ENCODE results near the gene ENDOD1. TPM values are rescaled to one million over a fixed set of nuclear protein-coding genes. Genes with fewer than 3 reads are reported as not detected.
A peak's percentile ranks its signal among the peaks of the same experiment; 100 is the strongest.

The ENDOD1 gene
- total RNA-seq, 1 experiment from 2014 or later = 11.4 TPM

GRCh38 chr11:95068549-95068948, 21.1 kb upstream of the ENDOD1 start:
- H3K9me3 Mint-ChIP-seq (ENCODE audit: unreplicated experiment) = no peaks in the 10 kb centered on the region
- POLR2A ChIA-PET = interaction anchor here (0.6 to 13.0 kb wide), 32 partner anchors 8 to 1329 kb away, joined by 3 to 242 read pairs (median 6); partner anchors contain the start of genes CCDC82, CEP57, CWC15 and ENDOD1
- intact Hi-C loops (cut with micrococcal nuclease) = loop anchor here (1.0 to 5.0 kb wide), 5 partner anchors 21 to 551 kb away; partner anchors contain the start of genes ENDOD1 and SESN3
- peak overlapping the region; percentile 95 for H3K27ac Mint-ChIP-seq (ENCODE audit: low read depth, unreplicated experiment)
- peaks cover 19% of the 10 kb centered on the region for H3K36me3 Mint-ChIP-seq (ENCODE audit: insufficient read depth, unreplicated experiment)
- CTCF ChIA-PET = interaction anchor here (0.6 to 5.9 kb wide), 14 partner anchors 16 to 690 kb away, joined by 3 to 60 read pairs (median 4); partner anchors contain the start of gene ENDOD1
- peak; percentile 96 for DNase-seq (ENCODE audit: unreplicated experiment)
- no TSS peak for BruUV-seq (replicated peaks)
- TF ChIP-seq CTCF (IDR thresholded peaks at IDR 0.05; ENCODE audit: unreplicated experiment) = no peak
- peak overlapping the region; percentile 99 for H3K4me3 Mint-ChIP-seq (ENCODE audit: unreplicated experiment)
- no peaks in the 10 kb centered on the region for H3K27me3 Mint-ChIP-seq (ENCODE audit: insufficient read depth, unreplicated experiment)
- H3K4me1 Mint-ChIP-seq (ENCODE audit: insufficient read depth, unreplicated experiment) = peaks cover 23% of the 10 kb centered on the region

- no TSS peak for BruUV-seq (replicated peaks)
- Mint-ChIP-seq H3K4me1 (ENCODE audit: insufficient read depth, unreplicated experiment) (peaks cover 38% of the 10 kb centered on the region), H3K4me3 (ENCODE audit: unreplicated experiment) (no peak overlapping the region), H3K27me3 (ENCODE audit: insufficient read depth, unreplicated experiment) (no peaks in the 10 kb centered on the region), H3K9me3 (ENCODE audit: unreplicated experiment) (no peaks in the 10 kb centered on the region), H3K27ac (ENCODE audit: low read depth, unreplicated experiment) (no peak overlapping the region), H3K36me3 (ENCODE audit: insufficient read depth, unreplicated experiment) (peaks cover 30% of the 10 kb centered on the region)
- intact Hi-C loops (cut with micrococcal nuclease) = no loop called here
- TF ChIP-seq CTCF (IDR thresholded peaks at IDR 0.05; ENCODE audit: unreplicated experiment) = no peak
- ChIA-PET POLR2A (interaction anchor here (1.8 to 13.0 kb wide), 9 partner anchors 14 to 720 kb away, joined by 6 to 242 read pairs (median 41); partner anchors contain the start of genes CEP57, ENDOD1 and FAM76B), CTCF (interaction anchor here (0.6 to 5.9 kb wide), 19 partner anchors 10 to 719 kb away, joined by 3 to 60 read pairs (median 5); partner anchors contain the start of genes CEP57, ENDOD1 and FAM76B)
- no peak for DNase-seq (ENCODE audit: unreplicated experiment)
Measured at GRCh38 chr11:95070471-95070870, 19.2 kb upstream of the ENDOD1 start.

GRCh38 chr11:95072948-95073347, 16.7 kb upstream of the ENDOD1 start:
- intact Hi-C loops (cut with micrococcal nuclease) = no loop called here
- CTCF ChIA-PET = interaction anchor here (0.6 to 5.2 kb wide), 9 partner anchors 16 to 632 kb away, joined by 3 to 50 read pairs (median 4); no protein-coding TSS in a partner anchor
- H3K4me3 Mint-ChIP-seq (ENCODE audit: unreplicated experiment) = no peak overlapping the region

More at GRCh38 chr11:95072948-95073347, 16.7 kb upstream of the ENDOD1 start:
- H3K27ac Mint-ChIP-seq (ENCODE audit: low read depth, unreplicated experiment) = no peak overlapping the region
- H3K4me1 Mint-ChIP-seq (ENCODE audit: insufficient read depth, unreplicated experiment) = peaks cover 48% of the 10 kb centered on the region
- POLR2A ChIA-PET = interaction anchor here (0.6 to 13.0 kb wide), 9 partner anchors 9 to 600 kb away, joined by 3 to 242 read pairs (median 4); partner anchors contain the start of genes CWC15, ENDOD1 and KDM4D
- no peaks in the 10 kb centered on the region for H3K9me3 Mint-ChIP-seq (ENCODE audit: unreplicated experiment)
- no peak for TF ChIP-seq CTCF (IDR thresholded peaks at IDR 0.05; ENCODE audit: unreplicated experiment)
- DNase-seq (ENCODE audit: unreplicated experiment) = no peak
- H3K27me3 Mint-ChIP-seq (ENCODE audit: insufficient read depth, unreplicated experiment) = no peaks in the 10 kb centered on the region
- no TSS peak for BruUV-seq (replicated peaks)
- H3K36me3 Mint-ChIP-seq (ENCODE audit: insufficient read depth, unreplicated experiment) = peaks cover 30% of the 10 kb centered on the region

All from MCF 10A (cell line).